ENCODE results near the gene TCF12. TPM values are rescaled to one million over a fixed set of nuclear protein-coding genes. Genes with fewer than 3 reads are reported as not detected.
A peak's percentile ranks its signal among the peaks of the same experiment; 100 is the strongest.
"Not testable (repeated sequence)": the region's sequence is repeated elsewhere in the genome, so short reads cannot be mapped to it uniquely, and the experiment has no call there.

Gene TCF12
- total RNA-seq, 1 donor from 2014 or later: 194 TPM

GRCh38 chr15:56931639-56932508 lies 13.4 kb downstream of the TCF12 start:
- H3K9me3 Mint-ChIP-seq: peaks cover 15% of the 10 kb centered on the region
- peaks cover 42% of the 10 kb centered on the region for H3K4me1 Mint-ChIP-seq
- H3K36me3 Mint-ChIP-seq: peaks cover 30% of the 10 kb centered on the region
- H3K4me3 Mint-ChIP-seq: no peak overlapping the region
- H3K27ac Mint-ChIP-seq: no peak overlapping the region
- H3K27me3 Mint-ChIP-seq (ENCODE audit: low read depth): no peaks in the 10 kb centered on the region
- no peak for DNase-seq (ENCODE audit: low spot score in 2 of 2, unreplicated experiment in 2 of 2)
- TF ChIP-seq, protein P1, sequence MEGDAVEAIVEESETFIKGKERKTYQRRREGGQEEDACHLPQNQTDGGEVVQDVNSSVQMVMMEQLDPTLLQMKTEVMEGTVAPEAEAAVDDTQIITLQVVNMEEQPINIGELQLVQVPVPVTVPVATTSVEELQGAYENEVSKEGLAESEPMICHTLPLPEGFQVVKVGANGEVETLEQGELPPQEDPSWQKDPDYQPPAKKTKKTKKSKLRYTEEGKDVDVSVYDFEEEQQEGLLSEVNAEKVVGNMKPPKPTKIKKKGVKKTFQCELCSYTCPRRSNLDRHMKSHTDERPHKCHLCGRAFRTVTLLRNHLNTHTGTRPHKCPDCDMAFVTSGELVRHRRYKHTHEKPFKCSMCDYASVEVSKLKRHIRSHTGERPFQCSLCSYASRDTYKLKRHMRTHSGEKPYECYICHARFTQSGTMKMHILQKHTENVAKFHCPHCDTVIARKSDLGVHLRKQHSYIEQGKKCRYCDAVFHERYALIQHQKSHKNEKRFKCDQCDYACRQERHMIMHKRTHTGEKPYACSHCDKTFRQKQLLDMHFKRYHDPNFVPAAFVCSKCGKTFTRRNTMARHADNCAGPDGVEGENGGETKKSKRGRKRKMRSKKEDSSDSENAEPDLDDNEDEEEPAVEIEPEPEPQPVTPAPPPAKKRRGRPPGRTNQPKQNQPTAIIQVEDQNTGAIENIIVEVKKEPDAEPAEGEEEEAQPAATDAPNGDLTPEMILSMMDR (IDR thresholded peaks at IDR 0.05; ENCODE audit: unreplicated experiment): no peak

GRCh38 chr15:56932509-56932868 lies 14.0 kb downstream of the TCF12 start:
- H3K9me3 Mint-ChIP-seq: peaks cover 21% of the 10 kb centered on the region
- not testable (repeated sequence) for DNase-seq (ENCODE audit: low spot score in 2 of 2, unreplicated experiment in 2 of 2); H3K4me3 Mint-ChIP-seq; H3K27ac Mint-ChIP-seq; H3K27me3 Mint-ChIP-seq (ENCODE audit: low read depth)
- peaks cover 40% of the 10 kb centered on the region for H3K4me1 Mint-ChIP-seq
- peaks cover 36% of the 10 kb centered on the region for H3K36me3 Mint-ChIP-seq

GRCh38 chr15:56933410-56933809 lies 15.0 kb downstream of the TCF12 start:
- peaks cover 22% of the 10 kb centered on the region for H3K9me3 Mint-ChIP-seq
- DNase-seq (ENCODE audit: low spot score in 2 of 2, unreplicated experiment in 2 of 2): no peak
- H3K4me1 Mint-ChIP-seq: peaks cover 38% of the 10 kb centered on the region
- TF ChIP-seq, protein P1 (IDR thresholded peaks at IDR 0.05; ENCODE audit: unreplicated experiment): no peak
- H3K36me3 Mint-ChIP-seq: peaks cover 39% of the 10 kb centered on the region
- no peak overlapping the region for H3K4me3 Mint-ChIP-seq
- H3K27ac Mint-ChIP-seq: peak overlapping the region; percentile 39
- H3K27me3 Mint-ChIP-seq (ENCODE audit: low read depth): no peaks in the 10 kb centered on the region

DNA sequence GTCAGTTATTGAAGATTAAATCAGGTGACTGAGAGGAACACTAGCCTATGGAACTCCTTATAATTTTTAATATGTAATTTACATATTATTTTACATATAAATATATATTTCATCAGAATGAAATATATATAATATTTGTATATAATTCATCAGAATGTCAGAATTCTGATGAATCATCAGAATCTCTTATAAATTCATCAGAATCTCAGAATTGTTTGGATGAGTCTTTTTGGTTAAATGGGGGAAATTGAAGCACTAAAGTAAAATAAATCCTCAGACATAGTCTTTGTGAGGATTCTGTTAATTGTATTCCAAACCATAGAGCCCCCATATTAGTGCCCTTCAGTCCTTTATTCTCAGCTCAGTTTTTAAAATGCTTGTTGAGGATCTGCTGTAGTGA lies 15.4 kb downstream of the TCF12 start:
- Mint-ChIP-seq H3K27ac (no peak overlapping the region), H3K27me3 (ENCODE audit: low read depth) (no peaks in the 10 kb centered on the region), H3K4me1 (peaks cover 38% of the 10 kb centered on the region), H3K36me3 (peaks cover 43% of the 10 kb centered on the region), H3K9me3 (peaks cover 22% of the 10 kb centered on the region), H3K4me3 (no peak overlapping the region)
- DNase-seq (ENCODE audit: low spot score in 2 of 2, unreplicated experiment in 2 of 2): no peak
- TF ChIP-seq, protein P1 (IDR thresholded peaks at IDR 0.05; ENCODE audit: unreplicated experiment): no peak

GRCh38 chr15:56934269-56934668 lies 15.8 kb downstream of the TCF12 start:
- H3K27ac Mint-ChIP-seq: no peak overlapping the region
- H3K4me1 Mint-ChIP-seq: peaks cover 36% of the 10 kb centered on the region
- DNase-seq (ENCODE audit: low spot score in 2 of 2, unreplicated experiment in 2 of 2): no peak
- no peak overlapping the region for H3K4me3 Mint-ChIP-seq
- no peaks in the 10 kb centered on the region for H3K27me3 Mint-ChIP-seq (ENCODE audit: low read depth)
- peaks cover 46% of the 10 kb centered on the region for H3K36me3 Mint-ChIP-seq
- TF ChIP-seq, protein P1 (IDR thresholded peaks at IDR 0.05; ENCODE audit: unreplicated experiment): no peak
- peaks cover 22% of the 10 kb centered on the region for H3K9me3 Mint-ChIP-seq

GRCh38 chr15:56936929-56937328 lies 18.5 kb downstream of the TCF12 start:
- Mint-ChIP-seq H3K4me1 (peaks cover 20% of the 10 kb centered on the region), H3K27me3 (ENCODE audit: low read depth) (no peaks in the 10 kb centered on the region), H3K27ac (no peak overlapping the region), H3K4me3 (no peak overlapping the region), H3K9me3 (peaks cover 22% of the 10 kb centered on the region), H3K36me3 (peaks cover 48% of the 10 kb centered on the region)
- TF ChIP-seq, protein P1 (IDR thresholded peaks at IDR 0.05; ENCODE audit: unreplicated experiment): no peak
- DNase-seq (ENCODE audit: low spot score in 2 of 2, unreplicated experiment in 2 of 2): no peak

Data from mesothelial cell of epicardium (in vitro differentiated cells).